HL-60 (cell line): ENCODE measurements around the gene STXBP2.

Experiments used
- DNase-seq, 2 experiments: peaks; one replicate each; pipeline ENCODE4 v3.0.0-alpha.2; 2010 to 2020; ENCODE audit warnings: low read depth in 1 of 2, low spot score in 1 of 2
- H3K27ac ChIP-seq: fragments of 250-450 bp; sonication (Bioruptor Pico); replicated peaks from 2 replicates; pipeline ENCODE4 v1.5.1; 2020; ENCODE audit warnings: mild to moderate bottlenecking, moderate library complexity
- H3K27me3 ChIP-seq: fragments of 250-450 bp; sonication (Bioruptor Pico); 2 replicates; pipeline ENCODE4 v1.5.1; 2021; ENCODE audit warnings: mild to moderate bottlenecking, moderate library complexity; ENCODE audit not compliant: insufficient read depth, poor library complexity, severe bottlenecking
- H3K4me3 ChIP-seq: replicated peaks from 2 replicates; pipeline ENCODE4 v1.5.1; 2011; ENCODE audit warnings: mild to moderate bottlenecking, control low read depth, low read length; ENCODE audit not compliant: insufficient read depth
- CTCF ChIP-seq: IDR thresholded peaks from one replicate; pipeline ENCODE4 v1.5.1; 2011; ENCODE audit warnings: low read length, control low read depth, inconsistent platforms; ENCODE audit not compliant: insufficient read depth
- GABPA ChIP-seq: IDR thresholded peaks from 2 replicates; pipeline ENCODE4 v1.6.1; 2012; ENCODE audit warnings: low read depth
- POLR2AphosphoS5 ChIP-seq: IDR thresholded peaks from 2 replicates; pipeline ENCODE4 v1.6.1; 2012; ENCODE audit warnings: low read depth
- REST ChIP-seq: IDR thresholded peaks from 2 replicates; pipeline ENCODE4 v1.6.1; 2012; ENCODE audit warnings: low read depth; ENCODE audit not compliant: insufficient replicate concordance
- SPI1 ChIP-seq: IDR thresholded peaks from 2 replicates; pipeline ENCODE4 v1.6.1; 2012; ENCODE audit warnings: low read depth, mild to moderate bottlenecking, borderline replicate concordance
- long read RNA-seq: library from polyadenylated mRNA; unstranded; transcript quantifications from one replicate; pipeline ENCODE4 v2.0.0, GENCODE V29; 2020

The STXBP2 gene
- long read RNA-seq, transcript STXBP2-221 (4 exons, 716 nt), result minor isoform, 6 of 1,006 reads
- long read RNA-seq, transcript STXBP2-201 (19 exons, 1,876 nt), result major isoform, 883 of 1,006 reads
- long read RNA-seq, transcript STXBP2-202 (19 exons, 1,859 nt), result minor isoform, 12 of 1,006 reads
- long read RNA-seq, partial matches to known transcripts, result 25 of 1,006 reads
- long read RNA-seq, other reads (novel, unspliced or antisense), result 75 of 1,006 reads

GRCh38 chr19:7636691-7637373 lies at the start of gene STXBP2:
TSS of gene STXBP2 (plus strand) at chr19:7637110. CDS start at chr19:7637150, 40 bp downstream.
- peak within 1 kb of the TSS; percentile 84 for H3K27ac ChIP-seq
- DNase-seq, result peak; percentile 82 to 87
- no peaks in the 10 kb centered on the region for H3K27me3 ChIP-seq
- peak within 1 kb of the TSS; percentile 80 for H3K4me3 ChIP-seq
- TF ChIP-seq GABPA (no peak; the same call in 1 of the 2 replicates), REST (peak; percentile 13), POLR2AphosphoS5 (peak; percentile 65), SPI1 (no peak)

GRCh38 chr19:7589822-7590221 lies 47.1 kb upstream of the STXBP2 start:
- no peak overlapping the region for H3K4me3 ChIP-seq
- TF ChIP-seq CTCF, result no peak
- no peak for TF ChIP-seq GABPA
- TF ChIP-seq SPI1, result no peak
- no peak for TF ChIP-seq REST
- TF ChIP-seq POLR2AphosphoS5, result no peak
- DNase-seq, result no peak
- peaks cover 11% of the 10 kb centered on the region for H3K27me3 ChIP-seq
- H3K27ac ChIP-seq, result no peak overlapping the region

- Histone ChIP-seq H3K27me3 (peaks cover 15% of the 10 kb centered on the region), H3K27ac (no peak overlapping the region), H3K4me3 (no peak overlapping the region)
- TF ChIP-seq POLR2AphosphoS5 (no peak), REST (no peak), CTCF (no peak), GABPA (no peak), SPI1 (no peak)
- no peak for DNase-seq
Observed at GRCh38 chr19:7590256-7590655, 46.7 kb upstream of the STXBP2 start.
